ENCODE data around the gene FTO. TPM values are rescaled to one million over a fixed set of nuclear protein-coding genes. Genes with fewer than 3 reads are reported as not detected.

Gene FTO
- polyA plus RNA-seq, 3 donors, result 16.8 to 51.0 (median 37.7) TPM

DNA sequence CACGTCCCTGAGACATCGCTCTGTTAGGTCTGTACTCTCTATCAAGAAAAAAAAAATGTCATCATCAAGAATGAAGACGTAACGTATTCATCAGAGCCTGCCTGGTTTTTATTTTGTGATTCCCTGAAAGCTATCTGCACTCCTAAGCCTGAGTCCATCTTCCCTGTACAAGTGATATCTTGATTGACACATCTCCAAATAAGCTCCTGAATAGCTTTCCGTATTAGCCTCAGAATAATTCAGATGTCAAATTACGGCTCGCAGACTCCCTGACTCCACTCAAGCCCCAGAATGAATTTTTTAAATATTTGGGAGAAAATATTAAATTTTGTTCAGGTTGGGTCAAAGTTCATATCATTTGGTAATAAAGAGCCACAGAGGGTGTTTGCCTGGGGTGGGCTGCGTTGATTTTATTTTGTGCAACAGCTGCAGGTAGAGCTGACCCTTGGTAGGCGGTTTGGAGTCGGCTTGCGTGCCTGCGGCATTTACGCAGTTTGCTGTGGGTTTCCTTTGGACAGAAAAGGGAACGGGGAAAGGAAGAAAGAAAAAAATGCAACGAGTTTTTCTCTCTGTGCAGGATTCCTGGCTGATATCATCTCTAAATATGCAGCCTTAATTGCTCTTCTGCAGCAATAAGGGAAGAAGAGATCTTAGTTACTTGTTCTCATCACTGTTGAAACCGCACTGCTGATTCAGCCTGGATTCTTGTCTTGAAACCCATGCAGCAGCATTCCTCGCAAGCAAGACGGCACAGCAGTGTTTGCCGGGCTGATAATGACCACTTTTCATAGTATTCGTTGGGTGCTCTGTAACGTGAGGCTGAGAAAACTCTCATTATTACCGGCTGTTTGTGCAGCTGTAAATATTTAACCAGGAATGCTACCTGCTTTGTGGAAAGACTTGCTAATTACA lies 467.9 kb downstream of the FTO start:
- peaks cover 3 to 13% (median 4%) of the 10 kb centered on the region in 3 donors for H3K27me3 Mint-ChIP-seq (ENCODE audit: low read depth in 3 of 3)
- peak overlapping the region in 1 of 2 donors; percentile 52 for H3K4me3 Mint-ChIP-seq
- no peak overlapping the region for H3K9ac ChIP-seq (ENCODE audit: insufficient read depth, low read length, poor library complexity, severe bottlenecking)
- intact Hi-C loops (cut with micrococcal nuclease), result no loop called here
- no peak for DNase-seq
- H3K27me3 ChIP-seq (ENCODE audit: control insufficient read depth in 2 of 2, insufficient read depth in 2 of 2, low read length in 2 of 2), result peaks cover 3 to 4% of the 10 kb centered on the region in 2 donors
- H3K4me1 Mint-ChIP-seq, result peaks cover 17% of the 10 kb centered on the region
- peaks cover 0 to 6% of the 10 kb centered on the region in 2 donors for H3K4me1 ChIP-seq (ENCODE audit: control insufficient read depth in 1 of 2, insufficient read depth in 2 of 2, low read length in 2 of 2)
- H2AFZ ChIP-seq (ENCODE audit: insufficient read depth, low read depth, low read length, poor library complexity, severe bottlenecking), result peak overlapping the region; percentile 42
- H3K27ac ChIP-seq (ENCODE audit: low read depth in 1 of 2, low read length in 2 of 2), result no peak overlapping the region
- no peak overlapping the region for H3K4me2 ChIP-seq (replicated peaks; ENCODE audit: extremely low read depth, low read length, poor library complexity, severe bottlenecking)
- no peaks in the 10 kb centered on the region for H3K9me3 ChIP-seq (replicated peaks in 1 of 2; ENCODE audit: control insufficient read depth in 1 of 2, insufficient read depth in 1 of 2, low read length in 2 of 2)
- no peak overlapping the region for H3K27ac Mint-ChIP-seq
- no peak overlapping the region for H3K4me3 ChIP-seq (replicated peaks in 1 of 3; ENCODE audit: low read depth in 2 of 3, low read length in 3 of 3)
- no peaks in the 10 kb centered on the region for H3K36me3 Mint-ChIP-seq
- H3K9me3 Mint-ChIP-seq, result peaks cover 0 to 1% (median 0%) of the 10 kb centered on the region in 7 donors
- H3K79me2 ChIP-seq (ENCODE audit: insufficient read depth, low read length), result no peaks in the 10 kb centered on the region
- TF ChIP-seq CTCF (IDR thresholded peaks at IDR 0.05), result no peak
- no peaks in the 10 kb centered on the region for H4K20me1 ChIP-seq (ENCODE audit: insufficient read depth, low read length)
- 53% methylated on average over 8 of the region's 22 CpGs for WGBS (ENCODE audit: insufficient coverage)
- H3K36me3 ChIP-seq (replicated peaks in 1 of 2; ENCODE audit: control insufficient read depth in 1 of 2, insufficient read depth in 2 of 2, low read length in 2 of 2), result no peaks in the 10 kb centered on the region

GRCh38 chr16:54173490-54173889 lies 469.5 kb downstream of the FTO start:
- Mint-ChIP-seq H3K9me3 (no peaks in the 10 kb centered on the region), H3K4me1 (peaks cover 18% of the 10 kb centered on the region), H3K36me3 (no peaks in the 10 kb centered on the region), H3K27ac (no peak overlapping the region), H3K27me3 (ENCODE audit: low read depth in 3 of 3) (peaks cover 4 to 13% (median 5%) of the 10 kb centered on the region in 3 donors), H3K4me3 (no peak overlapping the region)
- peaks cover 0 to 8% of the 10 kb centered on the region in 2 donors for H3K4me1 ChIP-seq (ENCODE audit: control insufficient read depth in 1 of 2, insufficient read depth in 2 of 2, low read length in 2 of 2)
- WGBS (ENCODE audit: insufficient coverage), result 91% methylated on average over 6 of the region's 8 CpGs
- H3K4me3 ChIP-seq (replicated peaks in 1 of 3; ENCODE audit: low read depth in 2 of 3, low read length in 3 of 3), result no peak overlapping the region
- no peaks in the 10 kb centered on the region for H4K20me1 ChIP-seq (ENCODE audit: insufficient read depth, low read length)
- no peak overlapping the region for H3K27ac ChIP-seq (ENCODE audit: low read depth in 1 of 2, low read length in 2 of 2)
- intact Hi-C loops (cut with micrococcal nuclease), result no loop called here
- no peak overlapping the region for H2AFZ ChIP-seq (ENCODE audit: insufficient read depth, low read depth, low read length, poor library complexity, severe bottlenecking)
- H3K79me2 ChIP-seq (ENCODE audit: insufficient read depth, low read length), result no peaks in the 10 kb centered on the region
- no peak for DNase-seq
- no peak overlapping the region for H3K9ac ChIP-seq (ENCODE audit: insufficient read depth, low read length, poor library complexity, severe bottlenecking)
- H3K36me3 ChIP-seq (replicated peaks in 1 of 2; ENCODE audit: control insufficient read depth in 1 of 2, insufficient read depth in 2 of 2, low read length in 2 of 2), result no peaks in the 10 kb centered on the region
- no peak for TF ChIP-seq CTCF (IDR thresholded peaks at IDR 0.05)
- H3K9me3 ChIP-seq (replicated peaks in 1 of 2; ENCODE audit: control insufficient read depth in 1 of 2, insufficient read depth in 1 of 2, low read length in 2 of 2), result no peaks in the 10 kb centered on the region
- H3K4me2 ChIP-seq (replicated peaks; ENCODE audit: extremely low read depth, low read length, poor library complexity, severe bottlenecking), result no peak overlapping the region
- H3K27me3 ChIP-seq (ENCODE audit: control insufficient read depth in 2 of 2, insufficient read depth in 2 of 2, low read length in 2 of 2), result peaks cover 3 to 4% of the 10 kb centered on the region in 2 donors

All from CD14-positive monocyte (primary cell).